H1 (cell line): ENCODE measurements around the gene SESN2. TPM values are rescaled to one million over a fixed set of nuclear protein-coding genes. Genes with fewer than 3 reads are reported as not detected.

ENCODE experiments used
- CTCF ChIA-PET: fragments of 300-600 bp; sonication (Branson Sonifier 250); formaldehyde crosslinking; loops from one replicate; lab custom pipeline; 2021; ENCODE audit not compliant: partially characterized antibody; lab: Charles Lee
- POLR2A ChIA-PET: fragments of 300-600 bp; sonication (Branson Sonifier 250); formaldehyde crosslinking; loops from one replicate; lab custom pipeline; 2021; ENCODE audit warnings: inconsistent platforms; ENCODE audit not compliant: partially characterized antibody; lab: Charles Lee
- DNase-seq, 2 experiments: peaks; one replicate each; pipeline versions ENCODE4 v3.0.0 to v3.0.0-alpha.2; 2010 to 2022; ENCODE audit warnings: low spot score in 2 of 2, low read depth in 1 of 2, mixed read lengths in 1 of 2
- FAIRE-seq: peaks from 2 replicates; lab custom pipeline; 2011; peaks lifted over from hg19 to GRCh38; lab: Jason Lieb, UNC
- H2AFZ ChIP-seq: 2 replicates; pipeline ENCODE4 v1.8.1; 2012; ENCODE audit warnings: low read length, inconsistent platforms
- H2AK5ac ChIP-seq: 2 replicates; pipeline ENCODE4 v1.6.1; 2013; ENCODE audit warnings: low read depth, low read length
- H2BK120ac ChIP-seq: replicated peaks from 2 replicates; pipeline ENCODE3; 2013; ENCODE audit warnings: low read depth, low read length, inconsistent platforms
- H2BK12ac ChIP-seq: 2 replicates; pipeline ENCODE4 v1.6.1; 2013; ENCODE audit warnings: low read depth, low read length
- H2BK15ac ChIP-seq: 2 replicates; pipeline ENCODE4 v1.6.1; 2013; ENCODE audit warnings: low read length
- H2BK20ac ChIP-seq: 2 replicates; pipeline ENCODE4 v1.6.1; 2013; ENCODE audit warnings: low read length
- H2BK5ac ChIP-seq: 2 replicates; pipeline ENCODE4 v1.6.1; 2013; ENCODE audit warnings: low read depth, low read length
- H3K14ac ChIP-seq: 2 replicates; pipeline ENCODE4 v1.6.1; 2013; ENCODE audit warnings: inconsistent platforms; ENCODE audit not compliant: insufficient read length
- H3K18ac ChIP-seq: 2 replicates; pipeline ENCODE4 v1.6.1; 2013; ENCODE audit warnings: low read length; ENCODE audit errors: extremely low read depth
- H3K23ac ChIP-seq: 2 replicates; pipeline ENCODE4 v1.6.1; 2013; ENCODE audit warnings: inconsistent platforms; ENCODE audit not compliant: insufficient read length
- H3K23me2 ChIP-seq: 2 replicates; pipeline ENCODE4 v1.6.1; 2013; ENCODE audit warnings: low read depth, low read length
- H3K27ac ChIP-seq: 2 replicates; pipeline ENCODE4 v1.6.1; 2011; ENCODE audit warnings: low read depth, low read length, inconsistent platforms
- H3K27me3 ChIP-seq, 4 experiments: replicated peaks in 1 of 4; 1 replicate in 1 of 4; 2 replicates in 3 of 4; pipeline versions ENCODE4 v1.6.1 to v1.8.1; 2011 to 2013; ENCODE audit warnings: low read length in 3 of 4, mild to moderate bottlenecking in 3 of 4, inconsistent platforms in 2 of 4, mixed read lengths in 2 of 4, moderate library complexity in 1 of 4; ENCODE audit not compliant: control insufficient read depth in 3 of 4, insufficient read depth in 3 of 4; ENCODE audit errors: extremely low read depth in 1 of 4
- H3K36me3 ChIP-seq, 4 experiments: 2 replicates each; pipeline versions ENCODE4 v1.6.1 to v1.8.1; 2011 to 2013; ENCODE audit warnings: mild to moderate bottlenecking in 4 of 4, low read length in 3 of 4, moderate library complexity in 2 of 4, control low read depth in 1 of 4, inconsistent platforms in 1 of 4; ENCODE audit not compliant: insufficient read depth in 4 of 4, control insufficient read depth in 2 of 4
- H3K4ac ChIP-seq: replicated peaks from 2 replicates; pipeline ENCODE3; 2013; ENCODE audit warnings: low read length, low read depth, mixed read lengths, inconsistent platforms; ENCODE audit not compliant: insufficient read length
- H3K4me1 ChIP-seq, 4 experiments: replicated peaks in 1 of 4; 1 replicate in 1 of 4; 2 replicates in 3 of 4; pipeline versions ENCODE4 v1.6.1 to v1.8.1; 2011 to 2013; ENCODE audit warnings: low read length in 3 of 4, inconsistent platforms in 2 of 4, mixed read lengths in 1 of 4; ENCODE audit not compliant: insufficient read depth in 4 of 4, control insufficient read depth in 3 of 4
- H3K4me2 ChIP-seq, 2 experiments: 2 replicates each; pipeline versions ENCODE4 v1.6.1 to v1.8.1; 2011 to 2013; ENCODE audit warnings: low read depth in 2 of 2, low read length in 2 of 2, control low read depth in 1 of 2, inconsistent platforms in 1 of 2, mild to moderate bottlenecking in 1 of 2; ENCODE audit not compliant: insufficient read depth in 1 of 2
- H3K4me3 ChIP-seq, 4 experiments: fragments of 200-600, 300-600 bp in 1 of 4; sonication (generic), shearing (Covaris generic), sonication (Bioruptor Twin) in 1 of 4; 2 replicates each; pipeline versions ENCODE4 v1.5.1 to v1.8.1; 2011 to 2016; ENCODE audit warnings: low read length in 4 of 4, low read depth in 3 of 4, control low read depth in 2 of 4, inconsistent platforms in 2 of 4, mild to moderate bottlenecking in 2 of 4, mixed read lengths in 1 of 4, moderate library complexity in 1 of 4; ENCODE audit not compliant: insufficient read depth in 2 of 4; ENCODE audit errors: extremely low read depth in 1 of 4
- H3K56ac ChIP-seq: replicated peaks from 2 replicates; pipeline ENCODE3; 2013; ENCODE audit warnings: low read depth, mild to moderate bottlenecking, mixed read lengths, low read length, inconsistent platforms; ENCODE audit not compliant: insufficient read length
- H3K79me1 ChIP-seq: 2 replicates; pipeline ENCODE4 v1.6.1; 2013; ENCODE audit warnings: low read depth, low read length, control low read depth
- H3K79me2 ChIP-seq, 2 experiments: 2 replicates each; pipeline versions ENCODE4 v1.6.1 to v1.8.1; 2012 to 2013; ENCODE audit warnings: low read length in 2 of 2, mild to moderate bottlenecking in 2 of 2, inconsistent platforms in 1 of 2; ENCODE audit not compliant: insufficient read depth in 2 of 2, control insufficient read depth in 1 of 2
- H3K9ac ChIP-seq, 4 experiments: replicated peaks in 1 of 4; 1 replicate in 1 of 4; 2 replicates in 3 of 4; pipeline versions ENCODE4 v1.6.1 to v1.8.1; 2011 to 2013; ENCODE audit warnings: low read depth in 3 of 4, low read length in 3 of 4, control low read depth in 2 of 4, mild to moderate bottlenecking in 2 of 4, moderate library complexity in 2 of 4, inconsistent platforms in 1 of 4; ENCODE audit errors: extremely low read depth in 1 of 4
- H3K9me3 ChIP-seq, 2 experiments: 2 replicates each; pipeline versions ENCODE4 v1.6.1 to v1.8.1; 2012 to 2013; ENCODE audit warnings: mild to moderate bottlenecking in 2 of 2, moderate library complexity in 2 of 2, control low read depth in 1 of 2, inconsistent platforms in 1 of 2, low read depth in 1 of 2, low read length in 1 of 2, mixed read lengths in 1 of 2; ENCODE audit not compliant: insufficient read depth in 2 of 2
- H4K20me1 ChIP-seq, 2 experiments: replicated peaks in 1 of 2; 2 replicates each; pipeline versions ENCODE3 to v1.8.1; 2011 to 2013; ENCODE audit warnings: inconsistent platforms in 2 of 2, low read length in 2 of 2, mild to moderate bottlenecking in 1 of 2; ENCODE audit not compliant: insufficient read depth in 2 of 2, control insufficient read depth in 1 of 2
- H4K5ac ChIP-seq: 2 replicates; pipeline ENCODE4 v1.6.1; 2013; ENCODE audit warnings: low read length, low read depth, mixed read lengths, inconsistent platforms; ENCODE audit not compliant: insufficient read length
- H4K8ac ChIP-seq: 2 replicates; pipeline ENCODE4 v1.8.0; 2013; ENCODE audit warnings: mild to moderate bottlenecking, moderate library complexity, low read length, inconsistent platforms; ENCODE audit not compliant: insufficient read depth; ENCODE audit errors: extremely low read depth
- H4K91ac ChIP-seq: replicated peaks from 2 replicates; pipeline ENCODE3; 2013; ENCODE audit warnings: low read length, mixed read lengths, inconsistent platforms; ENCODE audit not compliant: insufficient read length
- BRCA1 ChIP-seq: IDR thresholded peaks from 2 replicates; pipeline ENCODE4 v1.6.1; 2012; ENCODE audit warnings: low read depth, low read length, improper control_type of control experiment
- CHD1 ChIP-seq: IDR thresholded peaks from 2 replicates; pipeline ENCODE4 v1.6.1; 2012; ENCODE audit warnings: low read depth, low read length, improper control_type of control experiment
- CTBP2 ChIP-seq: IDR thresholded peaks from 2 replicates; pipeline ENCODE4 v1.7.0; 2011; ENCODE audit warnings: borderline replicate concordance, mild to moderate bottlenecking, moderate library complexity, mixed read lengths, low read length; ENCODE audit not compliant: insufficient read depth, insufficient read length
- GTF2F1 ChIP-seq: IDR thresholded peaks from 2 replicates; pipeline ENCODE4 v1.6.1; 2012; ENCODE audit warnings: low read depth, low read length, improper control_type of control experiment, borderline replicate concordance
- HDAC6 ChIP-seq: IDR thresholded peaks from one replicate; pipeline ENCODE4 v1.7.1; 2012; ENCODE audit warnings: low read depth, mild to moderate bottlenecking, inconsistent platforms, low read length, moderate library complexity
- JUND ChIP-seq: IDR thresholded peaks from 2 replicates; pipeline ENCODE4 v1.6.1; 2011; ENCODE audit warnings: mild to moderate bottlenecking, improper control_type of control experiment, low read length
- NRF1 ChIP-seq: IDR thresholded peaks from 2 replicates; pipeline ENCODE4 v1.6.1; 2011; ENCODE audit warnings: mild to moderate bottlenecking, low read depth, low read length, improper control_type of control experiment
- POU5F1 ChIP-seq: IDR thresholded peaks from 2 replicates; pipeline ENCODE4 v1.6.1; 2011; ENCODE audit warnings: low read depth, mild to moderate bottlenecking, low read length, moderate library complexity
- SP2 ChIP-seq: IDR thresholded peaks from 2 replicates; pipeline ENCODE4 v1.6.1; 2012; ENCODE audit warnings: mild to moderate bottlenecking, low read length, inconsistent platforms
- SRF ChIP-seq: IDR thresholded peaks from 2 replicates; pipeline ENCODE4 v1.6.1; 2011; ENCODE audit warnings: mild to moderate bottlenecking, low read depth, low read length, moderate library complexity
- TAF7 ChIP-seq: optimal IDR thresholded peaks from 2 replicates; pipeline ENCODE3; 2011; ENCODE audit warnings: low read depth, mild to moderate bottlenecking, inconsistent platforms, low read length, moderate library complexity, borderline replicate concordance
- WGBS, 2 experiments: shearing (Covaris generic) in 1 of 2; methylation state at CpG; one replicate each; pipeline versions ENCODE4 v1.1.6 to v1.1.7; 2013 to 2015; ENCODE audit warnings: low lambda C conversion rate in 2 of 2, mixed read lengths in 2 of 2, inconsistent platforms in 1 of 2, low coverage in 1 of 2, missing lambda C conversion rate in 1 of 2; ENCODE audit not compliant: insufficient replicate concordance in 2 of 2, insufficient coverage in 1 of 2, insufficient read length in 1 of 2; ENCODE audit errors: extremely low coverage in 1 of 2, missing lambda C conversion rate in 1 of 2; 5-methylcytosine and 5-hydroxymethylcytosine counted together
- polyA plus RNA-seq, 7 experiments: library from polyadenylated mRNA; depleted of rRNA in 3 of 7; stranded (reverse) in 5 of 7; unstranded in 2 of 7; fragments of >200 nt in 5 of 7; fragments of 200-250 nt in 2 of 7; gene quantifications; 1 replicate in 5 of 7; 2 replicates in 1 of 7; 4 replicates in 1 of 7; pipeline versions ENCODE4 v1.2.1 to v1.2.3, GENCODE V29; 2011 to 2013; ENCODE audit warnings: missing spikeins in 2 of 7, mixed read lengths in 2 of 7
- total RNA-seq: library from RNA; stranded (reverse); fragmentation: NEBNext Ultra II Directional; extraction: Animal tissue kit (Norgen Biotek cat#: 25700); gene quantifications from 2 replicates; pipeline ENCODE4 v1.2.1, GENCODE V29; 2021

Gene SESN2
- total and polyA plus RNA-seq, 2 of the 8 experiments (the other 6 are each of a cell fraction or from before 2014, with no cell fraction given): 25.1 to 33.0 TPM

DNA sequence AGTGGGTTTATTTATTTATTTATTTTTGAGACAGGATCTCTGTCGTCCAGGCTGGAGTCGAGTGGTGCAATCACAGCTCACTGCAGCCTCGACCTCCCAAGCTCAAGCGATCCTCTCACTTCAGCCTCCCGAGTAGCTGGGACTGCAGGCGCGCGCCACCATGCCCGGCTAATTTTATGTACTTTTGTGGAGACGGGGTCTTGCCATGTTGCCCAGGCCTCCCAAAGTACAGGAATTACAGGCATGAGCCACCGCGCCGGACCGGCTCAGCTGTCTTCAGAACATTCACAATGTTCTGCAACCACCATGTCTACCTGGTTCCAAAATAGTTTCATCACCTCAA, 26.1 kb upstream of the SESN2 start:
- TF ChIP-seq HDAC6 (no peak), NRF1 (no peak), TAF7 (no peak), POU5F1 (no peak), SP2 (no peak), BRCA1 (no peak), CHD1 (no peak), JUND (no peak), GTF2F1 (no peak), SRF (no peak), CTBP2 (no peak)
- no peak overlapping the region for H2BK20ac ChIP-seq
- H4K20me1 ChIP-seq: no peaks in the 10 kb centered on the region
- H3K79me1 ChIP-seq: peaks cover 15% of the 10 kb centered on the region
- no peak overlapping the region for H3K23ac ChIP-seq
- no peak overlapping the region for H2BK15ac ChIP-seq
- H2AFZ ChIP-seq: no peak overlapping the region
- H3K18ac ChIP-seq: no peak overlapping the region
- no peak for DNase-seq
- ChIA-PET CTCF (interaction anchor here (0.6 to 1.0 kb wide), 2 partner anchors 9 to 15 kb away, joined by 3 read pairs; no protein-coding TSS in a partner anchor), POLR2A (interaction anchor here (0.6 to 9.1 kb wide), 5 partner anchors 11 to 706 kb away, joined by 3 to 116 read pairs (median 3); partner anchors contain the start of gene SESN2)
- H3K9ac ChIP-seq: no peak overlapping the region
- no peak overlapping the region for H2BK120ac ChIP-seq
- H3K27me3 ChIP-seq: no peaks in the 10 kb centered on the region
- no peak overlapping the region for H4K91ac ChIP-seq
- peaks cover 15 to 58% of the 10 kb centered on the region in 2 experiments for H3K79me2 ChIP-seq
- H4K5ac ChIP-seq: no peak overlapping the region
- H3K56ac ChIP-seq: no peak overlapping the region
- H3K9me3 ChIP-seq: no peaks in the 10 kb centered on the region
- H3K4me2 ChIP-seq: no peak overlapping the region
- H2BK12ac ChIP-seq: no peak overlapping the region
- H3K14ac ChIP-seq: no peak overlapping the region
- H3K36me3 ChIP-seq: peaks cover 6 to 19% (median 17%) of the 10 kb centered on the region in 4 experiments; a peak in 7 of 8 replicates
- no peak overlapping the region for H2BK5ac ChIP-seq
- 84% methylated on average over 14 of the region's 14 CpGs; no CpG with 5 or more reads in 1 of the 2 experiments for WGBS, 2 experiments
- H3K4me1 ChIP-seq: peaks cover 0 to 4% (median 4%) of the 10 kb centered on the region in 4 experiments; a peak in 4 of 7 replicates
- no peak overlapping the region for H3K4ac ChIP-seq
- FAIRE-seq: no peak
- H4K8ac ChIP-seq: peak overlapping the region; percentile 64
- peaks cover 11% of the 10 kb centered on the region; the same call in 1 of the 2 replicates for H3K23me2 ChIP-seq
- H2AK5ac ChIP-seq: no peak overlapping the region
- H3K4me3 ChIP-seq: peak overlapping the region in 1 of 4 experiments; percentile 96; a peak in 2 of 8 replicates
- no peak overlapping the region for H3K27ac ChIP-seq
